CD4-positive, alpha-beta T cell treated with Interleukin-15 for 1 hour (primary cell): ENCODE measurements around the gene LSMEM2.

Experiments
- DNase-seq: peaks from one replicate; pipeline ENCODE4 v3.0.0-alpha.2; 2020

LSMEM2 gene

GRCh38 chr3:50286322-50287227, 7.7 kb downstream of the LSMEM2 start:
- DNase-seq: no peak

- no peak for DNase-seq
These were observed 8.4 kb downstream of the LSMEM2 start for GRCh38 chr3:50287262-50287661.

GRCh38 chr3:50288387-50289007, 9.6 kb downstream of the LSMEM2 start:
- no peak for DNase-seq

- DNase-seq: no peak
These were observed 10.2 kb downstream of the LSMEM2 start for GRCh38 chr3:50289130-50289529.

- no peak for DNase-seq
These were observed 11.3 kb downstream of the LSMEM2 start for GRCh38 chr3:50290161-50290641.

- DNase-seq: peak; percentile 96
These were observed 13.5 kb downstream of the LSMEM2 start, which contains the start of gene IFRD2 for GRCh38 chr3:50292159-50293078. Gene IFRD2, minus strand, starts transcription at chr3:50292429. Its CDS starts 155 bp downstream, at chr3:50292274.

GRCh38 chr3:50293079-50293801, 14.4 kb downstream of the LSMEM2 start:
- DNase-seq: no peak

GRCh38 chr3:50294089-50294488, 15.2 kb downstream of the LSMEM2 start:
- DNase-seq: no peak

- no peak for DNase-seq
These were observed 15.9 kb downstream of the LSMEM2 start for GRCh38 chr3:50294492-50295403.

GRCh38 chr3:50295553-50296431, 16.9 kb downstream of the LSMEM2 start:
- no peak for DNase-seq

GRCh38 chr3:50296721-50297383, 18.0 kb downstream of the LSMEM2 start:
- no peak for DNase-seq

- no peak for DNase-seq
These were observed 18.5 kb downstream of the LSMEM2 start for GRCh38 chr3:50297384-50297775.

- DNase-seq: no peak
These were observed 19.2 kb downstream of the LSMEM2 start for GRCh38 chr3:50297896-50298725.

GRCh38 chr3:50298836-50299637, 20.1 kb downstream of the LSMEM2 start, which contains the start of the genes HYAL3 and NAA80:
Gene HYAL3, minus strand, starts transcription at chr3:50299405. Its CDS starts 3,803 bp downstream, at chr3:50295602.
Gene NAA80, minus strand, starts transcription at chr3:50299405. Its CDS starts 1,942 bp downstream, at chr3:50297463.
- DNase-seq: peak; percentile 99

GRCh38 chr3:50299638-50299928, 20.7 kb downstream of the LSMEM2 start:
- no peak for DNase-seq

- DNase-seq: peak; percentile 69
These were observed 21.2 kb downstream of the LSMEM2 start for GRCh38 chr3:50299929-50300680.
